NCI-H1092 treated with DMSO at 0.1 percent for 48 hours (cell line): ENCODE measurements around the gene B4GALT5.

Source experiments
- DNase-seq: peaks from one replicate; lab custom pipeline; 2025; lab: John Stamatoyannopoulos, UW

B4GALT5 gene

DNA sequence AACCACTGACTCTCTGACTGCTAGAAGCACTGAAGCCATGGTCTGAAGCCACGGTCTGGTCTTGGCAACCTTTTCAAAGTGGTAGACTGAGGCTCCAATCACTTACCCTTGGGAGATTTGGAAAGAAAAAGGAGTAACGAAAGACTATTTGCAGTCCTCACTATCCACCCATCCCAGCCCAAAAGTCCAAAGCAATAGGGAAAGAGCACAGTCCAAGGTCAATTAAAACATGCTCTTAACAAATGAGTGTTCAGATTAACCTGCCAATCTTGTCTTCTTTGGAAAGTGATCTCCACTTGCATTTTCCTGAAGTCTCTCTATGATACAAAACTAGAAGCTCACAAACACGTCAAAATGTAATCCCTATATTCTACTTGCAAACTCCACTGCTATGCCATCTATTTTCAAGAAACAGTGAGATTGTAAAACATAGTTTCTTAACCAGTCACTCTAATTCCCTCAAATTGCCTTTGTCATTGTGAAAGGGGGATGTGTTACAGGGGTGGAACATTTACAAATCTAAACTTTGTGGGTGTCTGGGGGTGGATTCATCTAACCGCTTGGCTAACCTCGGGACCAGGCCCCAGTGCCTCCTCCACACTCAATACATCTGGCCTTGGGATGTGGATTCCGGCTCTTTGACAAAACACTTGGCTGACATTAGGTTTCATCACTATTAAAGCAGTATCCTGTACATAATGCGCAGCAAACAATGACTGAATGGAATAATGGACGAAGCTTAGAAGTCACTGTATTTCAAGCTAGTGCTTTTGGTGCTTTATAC is 56.4 kb downstream of the B4GALT5 start:
- no peak for DNase-seq

DNA sequence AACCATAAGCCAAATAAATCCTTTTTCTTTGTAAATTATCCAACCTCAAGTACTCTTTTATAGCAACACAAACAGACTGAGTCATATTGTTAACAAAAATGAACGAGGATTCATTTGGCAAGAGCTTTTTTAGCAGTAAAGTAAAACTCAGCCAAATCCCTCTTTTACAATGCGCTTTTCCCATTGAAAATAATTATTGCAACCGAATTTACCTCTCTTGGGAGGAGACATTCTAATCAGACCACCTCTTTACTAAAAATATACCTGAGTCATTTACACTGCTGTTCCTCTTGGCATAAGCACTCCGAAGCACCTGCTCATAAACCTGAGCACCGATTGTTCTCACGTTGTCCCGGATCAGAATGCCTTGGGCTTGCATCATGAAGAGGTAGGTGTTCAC is 57.4 kb downstream of the B4GALT5 start:
- DNase-seq, result no peak

DNA sequence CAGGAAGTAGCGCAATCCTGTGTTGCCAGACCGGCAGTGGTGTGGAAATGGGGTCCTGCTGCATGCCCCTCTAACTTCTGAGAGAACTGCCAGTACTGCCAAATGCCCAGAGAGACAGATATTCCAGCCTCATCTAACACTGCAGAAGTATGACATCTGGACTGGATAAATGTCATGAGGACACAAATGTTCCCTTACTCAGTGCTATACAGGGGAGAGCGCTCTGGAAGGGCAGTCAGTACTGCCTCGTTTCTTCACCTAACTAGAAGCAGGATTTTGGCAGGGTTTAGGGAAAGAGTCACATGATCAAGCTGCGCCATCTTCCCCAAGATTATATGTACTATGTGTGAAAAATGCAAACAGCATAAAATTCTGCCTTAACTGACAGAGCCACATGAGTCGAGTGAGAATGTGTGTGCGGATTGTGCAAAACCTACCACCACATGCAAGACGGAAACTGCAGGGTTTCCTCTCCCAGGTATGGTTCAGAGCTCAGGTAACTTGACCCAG is 59.7 kb downstream of the B4GALT5 start:
- no peak for DNase-seq

DNA sequence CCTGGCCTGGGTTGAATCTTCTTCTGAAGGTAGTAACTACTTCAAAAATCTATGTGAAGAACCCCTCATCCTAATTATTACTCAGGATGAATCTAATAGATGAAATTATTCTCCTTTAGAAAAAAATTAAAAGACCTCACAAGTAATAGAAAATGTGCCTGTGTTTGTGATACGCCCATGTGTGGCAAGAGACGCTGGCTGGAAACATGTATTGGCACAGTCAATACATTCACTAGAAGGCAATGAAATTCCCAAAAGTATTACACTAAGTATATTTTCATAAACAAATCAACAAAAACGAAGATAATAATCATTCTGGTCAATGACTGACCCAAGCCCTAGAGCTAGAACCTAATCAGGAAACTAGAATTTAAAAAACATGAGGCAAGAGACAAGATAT is 64.0 kb downstream of the B4GALT5 start:
- no peak for DNase-seq

DNA sequence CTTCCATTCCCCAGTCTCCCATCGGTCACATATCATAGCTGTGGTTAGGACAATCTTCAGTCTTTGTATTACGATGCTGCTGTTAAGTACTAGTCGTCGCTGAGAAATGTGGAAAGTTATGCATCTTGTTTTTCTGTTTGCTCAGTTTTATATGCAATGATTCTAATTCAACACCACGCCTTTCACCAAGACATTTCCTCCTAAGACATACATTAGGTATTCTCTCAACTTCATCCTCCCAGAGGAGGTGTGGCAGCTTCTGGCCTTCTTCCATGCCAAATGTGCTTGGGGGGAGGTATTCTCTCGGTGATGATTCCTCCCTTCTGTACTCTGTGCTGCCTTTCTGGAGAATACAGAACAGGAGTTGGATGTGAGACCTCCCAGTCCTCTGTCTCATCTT is 66.1 kb downstream of the B4GALT5 start:
- no peak for DNase-seq

DNA sequence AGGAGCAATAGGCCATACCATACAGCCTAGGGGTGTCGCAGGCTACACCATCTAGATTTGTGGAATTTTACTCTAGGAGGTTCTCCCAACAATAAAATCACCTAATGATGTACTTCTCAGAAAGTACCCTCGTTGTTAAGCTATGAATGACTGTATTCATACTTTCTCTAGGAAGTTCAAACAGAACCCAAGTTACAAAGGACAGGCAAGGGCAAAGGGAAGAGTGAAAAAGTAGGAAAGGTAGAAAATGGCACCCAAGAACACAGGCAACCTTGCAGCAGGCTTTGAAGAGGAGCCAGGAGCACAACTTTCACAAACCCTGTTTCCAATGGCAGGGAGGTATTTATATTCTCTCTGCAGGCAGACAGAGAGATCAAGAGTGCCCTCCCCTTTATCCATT is 67.2 kb downstream of the B4GALT5 start:
- no peak for DNase-seq

DNA sequence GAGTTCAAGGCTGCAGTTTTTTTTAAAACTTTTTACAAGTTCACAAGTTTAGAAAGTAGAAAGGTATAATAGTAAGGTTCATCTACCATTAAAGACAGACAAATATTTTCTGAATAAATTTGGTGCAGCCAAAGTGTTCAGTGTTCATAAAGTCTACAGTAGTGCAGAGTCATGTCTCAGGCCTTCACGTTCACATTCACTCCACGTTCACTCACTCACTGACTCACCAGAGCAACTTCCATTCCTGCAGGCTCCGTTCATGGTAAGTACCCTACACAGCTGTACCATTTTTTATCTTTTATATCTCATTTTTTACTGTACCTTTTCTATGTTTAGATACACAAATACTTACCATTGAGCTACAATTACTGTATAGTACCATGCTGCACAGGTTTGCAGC is 67.6 kb downstream of the B4GALT5 start:
- no peak for DNase-seq

DNA sequence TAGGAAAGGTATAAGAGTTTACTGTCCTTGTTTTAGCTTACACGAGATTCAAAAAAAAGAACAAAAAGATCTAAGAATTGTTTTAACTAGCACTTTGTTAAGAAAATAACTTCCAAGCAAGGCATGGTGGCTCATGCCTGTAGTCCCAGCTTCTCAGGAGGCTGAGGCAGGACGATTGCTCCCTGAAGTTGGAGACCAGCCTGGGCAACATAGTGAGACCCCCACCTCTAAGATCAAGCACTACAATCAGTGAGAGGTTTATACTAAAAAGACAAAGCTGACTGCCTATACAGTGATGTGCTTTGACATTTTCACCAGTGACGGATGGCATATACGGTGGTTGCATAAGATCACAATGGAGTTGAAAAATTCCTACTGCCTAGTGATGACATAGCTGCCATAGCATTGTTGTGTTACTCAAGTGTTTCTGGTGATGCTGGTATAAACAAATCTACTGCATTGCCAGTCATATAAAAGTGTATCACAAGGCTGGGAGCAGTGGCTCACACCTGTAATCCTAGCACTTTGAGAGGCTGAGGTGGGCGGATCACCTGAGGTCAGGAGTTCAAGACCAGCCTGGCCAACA is 68.6 kb downstream of the B4GALT5 start:
- no peak for DNase-seq

DNA sequence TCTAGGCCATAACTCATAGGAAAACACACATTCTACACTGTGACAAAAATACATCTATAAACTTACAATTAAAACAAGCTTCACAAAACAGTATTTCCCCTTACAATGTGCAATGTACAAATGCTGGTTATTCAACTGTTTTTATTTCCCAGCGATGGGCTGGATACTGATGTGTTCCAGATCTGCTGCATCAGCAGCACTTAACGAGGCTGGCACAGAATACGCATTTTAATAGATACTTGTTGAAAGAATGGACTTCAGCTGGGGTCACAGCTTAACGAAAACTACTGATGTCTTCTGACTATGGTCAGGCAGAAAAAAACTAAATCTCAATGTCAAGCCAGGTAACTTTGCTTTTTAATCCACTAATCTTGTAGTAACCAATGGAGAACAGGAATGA is 70.9 kb downstream of the B4GALT5 start:
- peak; percentile 35 for DNase-seq

DNA sequence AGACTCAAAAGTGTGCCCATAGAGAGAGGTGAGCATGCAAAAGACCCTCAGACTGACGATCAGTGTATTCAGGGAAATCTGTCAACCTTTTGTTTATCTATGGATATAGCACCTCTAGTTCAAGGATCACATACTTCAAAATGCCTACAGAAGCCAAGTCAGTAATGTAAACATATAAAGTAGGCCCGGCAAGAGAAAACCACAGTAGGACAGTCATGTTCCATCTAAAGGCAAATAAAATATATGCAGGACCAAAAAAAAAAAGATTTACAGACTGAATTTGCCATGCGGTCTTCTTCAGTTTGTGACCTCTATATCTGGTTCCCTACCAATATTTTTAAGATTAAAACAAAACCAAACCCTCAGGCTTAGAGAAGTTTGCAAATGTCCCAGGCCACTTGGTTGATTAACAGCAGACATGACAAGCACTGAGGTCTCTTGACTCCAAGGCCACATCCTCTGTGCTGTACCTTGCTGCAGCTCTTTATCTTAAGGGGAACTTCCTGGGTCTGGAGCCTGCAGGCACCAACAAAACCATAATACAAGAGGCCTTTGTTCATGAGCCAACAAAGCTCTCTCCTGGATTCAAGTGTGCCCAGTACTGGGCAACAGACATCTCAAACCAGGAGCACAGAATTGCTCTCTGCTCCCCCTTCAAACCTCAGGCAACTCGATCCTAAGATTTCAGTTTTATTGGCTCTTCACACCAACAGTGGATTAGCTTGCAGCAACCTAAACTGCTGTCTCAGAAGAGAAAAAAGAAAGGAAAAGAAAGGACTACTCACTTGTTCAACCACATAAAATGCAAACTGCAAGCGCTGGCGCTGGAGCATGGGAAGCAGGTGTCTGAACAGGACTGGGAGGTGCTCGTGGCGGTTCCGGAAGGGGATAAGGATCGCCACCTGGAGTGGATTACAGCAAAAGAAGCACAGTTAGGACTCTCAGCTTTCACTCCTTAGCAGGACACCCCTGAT is 71.7 kb downstream of the B4GALT5 start:
- peak; percentile 90 for DNase-seq

DNA sequence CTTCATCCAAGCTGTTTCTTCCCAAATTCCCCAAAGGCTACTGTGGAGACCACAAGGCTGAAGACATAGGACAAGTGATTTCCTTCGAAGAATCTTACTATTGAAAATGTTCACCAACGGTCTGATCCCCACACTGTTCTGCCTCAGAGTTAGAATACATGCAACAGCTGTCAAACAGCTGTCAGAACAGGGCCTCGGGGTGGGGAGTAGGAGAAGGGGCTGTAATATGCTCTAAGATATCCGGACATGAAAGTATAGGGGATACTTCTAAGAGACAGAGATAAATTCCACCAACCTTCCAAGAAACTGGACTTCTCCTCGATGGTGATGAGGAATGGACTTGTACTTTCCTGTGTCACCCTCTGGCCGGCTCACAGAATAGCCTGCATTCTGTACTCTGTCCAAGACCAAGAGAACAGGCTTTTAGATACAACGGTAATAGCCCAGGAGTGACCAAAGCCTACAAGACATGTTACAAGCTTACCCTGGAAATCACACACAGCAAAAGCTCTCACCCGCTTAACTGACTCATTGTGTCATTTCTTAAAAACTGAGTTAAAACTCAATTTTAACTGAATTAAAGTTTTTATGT is 76.5 kb downstream of the B4GALT5 start:
- no peak for DNase-seq

DNA sequence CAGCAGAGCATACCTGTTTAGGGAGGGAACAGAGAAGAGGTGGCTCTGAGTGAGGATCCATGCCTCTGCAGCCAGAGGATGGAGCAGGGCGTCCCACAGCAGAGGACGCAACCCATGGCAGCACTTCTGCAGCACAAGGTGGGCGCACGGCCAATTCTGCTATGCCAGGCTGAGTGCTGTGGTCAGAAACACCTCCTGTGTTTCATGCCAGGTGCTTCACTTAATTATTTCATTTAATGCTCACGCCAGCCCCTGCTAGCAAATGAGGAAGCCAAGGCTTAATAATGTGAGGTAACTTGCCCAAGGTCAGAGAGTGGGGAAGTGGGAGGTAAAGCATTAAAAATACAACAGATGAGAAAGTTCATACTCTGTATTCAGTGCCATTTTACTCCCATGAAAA is 77.2 kb downstream of the B4GALT5 start:
- peak; percentile 79 for DNase-seq

DNA sequence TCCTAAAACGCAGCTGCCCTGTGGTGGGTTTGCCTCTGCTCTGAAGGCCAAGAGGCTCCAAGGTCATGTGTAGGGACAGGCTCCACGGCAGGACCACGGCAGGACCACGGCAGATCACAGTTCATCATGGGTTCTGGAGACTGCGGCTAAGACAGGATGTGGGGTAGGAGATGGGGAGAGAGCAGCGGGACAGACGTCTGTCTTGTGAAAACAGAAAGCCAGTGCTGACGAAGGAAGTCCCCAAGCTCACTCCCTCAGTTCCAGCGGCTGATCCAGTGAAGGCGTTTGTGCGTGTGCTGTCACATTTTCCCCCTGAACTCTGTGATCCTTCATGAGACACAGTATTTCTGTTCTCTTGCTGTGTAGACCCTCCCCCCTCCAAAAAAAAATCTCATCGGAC is 77.8 kb downstream of the B4GALT5 start:
- DNase-seq, result no peak

DNA sequence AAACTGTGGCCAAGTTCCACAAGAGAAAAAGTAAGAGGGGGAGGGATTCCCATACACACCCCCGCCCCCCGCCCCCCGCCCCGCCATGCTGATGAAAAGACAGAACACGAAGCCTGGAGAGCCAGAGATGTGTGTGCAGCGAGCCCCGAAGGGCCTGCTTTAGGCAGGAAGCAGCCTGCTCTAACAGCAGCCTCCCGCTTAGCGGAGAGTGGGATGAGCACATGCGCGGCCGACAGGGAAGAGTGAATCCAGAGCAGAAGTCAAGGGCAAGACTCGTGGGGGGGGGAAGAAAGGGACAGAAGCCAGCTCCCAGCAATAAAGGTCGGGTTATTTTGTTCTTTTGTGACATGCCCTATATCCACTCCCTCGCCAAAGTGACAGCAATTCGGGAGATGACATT is 78.5 kb downstream of the B4GALT5 start:
- no peak for DNase-seq

DNA sequence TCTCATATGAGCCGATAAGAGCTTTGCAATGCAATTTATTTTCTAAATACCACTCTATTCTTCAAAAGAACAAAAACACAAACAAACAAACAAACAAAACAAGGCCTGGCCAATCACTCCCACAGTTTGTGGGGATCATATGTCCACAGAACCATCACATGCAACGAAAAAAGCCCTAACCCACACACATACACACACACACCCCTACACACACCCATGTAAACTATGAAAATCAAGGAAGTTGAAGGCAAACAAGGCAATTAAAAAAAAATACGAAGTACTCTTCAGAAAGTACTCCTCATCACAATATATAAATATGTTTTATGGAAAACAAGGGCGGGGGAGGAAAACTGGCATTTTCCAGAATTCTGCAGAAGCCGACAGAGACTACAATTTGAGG is 79.6 kb downstream of the B4GALT5 start:
- no peak for DNase-seq

DNA sequence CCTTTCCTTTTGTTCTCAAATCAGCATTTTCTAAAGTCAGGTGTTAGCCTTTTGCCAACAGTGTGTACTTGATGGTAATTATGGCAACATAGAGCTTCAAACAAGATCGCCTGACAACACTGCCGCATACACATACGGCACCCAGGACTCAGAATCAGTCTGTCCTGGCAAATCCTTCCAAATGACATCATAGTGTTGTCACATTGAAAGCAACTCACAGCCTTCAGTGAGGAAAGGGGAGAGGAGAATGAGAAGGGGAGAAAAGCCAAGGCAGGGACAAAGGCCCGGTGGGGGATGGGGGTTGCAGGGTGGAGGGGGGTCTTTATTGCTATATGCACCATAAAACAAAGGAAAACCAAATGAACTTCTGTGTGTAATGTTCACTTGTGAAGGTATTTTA is 80.0 kb downstream of the B4GALT5 start:
- DNase-seq, result no peak

DNA sequence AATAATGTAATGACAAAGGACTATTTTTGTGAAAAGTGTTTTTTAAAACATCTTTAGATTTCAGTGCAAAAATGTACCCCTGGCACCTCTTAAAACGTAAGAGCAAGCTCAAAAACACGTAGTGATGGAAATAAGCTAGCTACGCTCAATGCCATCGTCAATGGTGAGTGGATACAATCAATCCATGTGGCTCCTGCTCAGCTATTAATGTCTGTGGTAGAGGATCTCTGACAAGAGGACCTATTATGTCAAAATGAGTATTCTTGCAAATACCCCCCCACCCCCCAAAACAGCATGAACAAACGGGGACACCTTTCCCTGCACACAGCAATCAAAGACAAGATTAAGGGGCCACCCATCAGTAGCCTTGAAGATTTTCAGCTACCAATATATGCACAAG is 80.7 kb downstream of the B4GALT5 start:
- no peak for DNase-seq

DNA sequence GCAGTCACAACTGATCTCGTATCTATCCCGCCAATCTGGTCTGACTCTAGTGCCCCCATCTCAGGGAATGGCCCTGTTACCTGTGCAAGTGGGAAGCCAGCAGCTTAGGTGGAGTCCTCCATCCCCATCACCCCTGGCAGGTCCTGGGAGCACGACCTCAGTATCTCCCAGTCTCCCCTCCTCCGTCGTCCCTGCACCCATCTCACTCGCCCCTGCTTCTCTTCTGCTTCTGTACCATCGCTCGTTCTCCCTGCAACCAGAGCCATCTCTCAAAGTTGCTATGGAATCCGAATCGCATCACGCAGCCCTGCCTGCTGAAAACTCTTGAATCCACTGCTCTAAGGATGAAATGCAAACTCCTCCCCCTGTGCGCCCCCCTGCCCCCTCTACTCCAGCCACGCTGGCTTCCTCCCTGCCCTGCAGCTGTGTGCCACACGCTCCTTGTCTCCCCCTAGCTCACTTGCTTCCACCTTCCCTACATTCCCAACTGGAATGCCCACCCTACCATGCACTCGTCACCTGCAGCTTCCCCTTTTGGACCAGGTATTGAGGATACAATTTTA is 81.7 kb downstream of the B4GALT5 start:
- no peak for DNase-seq

DNA sequence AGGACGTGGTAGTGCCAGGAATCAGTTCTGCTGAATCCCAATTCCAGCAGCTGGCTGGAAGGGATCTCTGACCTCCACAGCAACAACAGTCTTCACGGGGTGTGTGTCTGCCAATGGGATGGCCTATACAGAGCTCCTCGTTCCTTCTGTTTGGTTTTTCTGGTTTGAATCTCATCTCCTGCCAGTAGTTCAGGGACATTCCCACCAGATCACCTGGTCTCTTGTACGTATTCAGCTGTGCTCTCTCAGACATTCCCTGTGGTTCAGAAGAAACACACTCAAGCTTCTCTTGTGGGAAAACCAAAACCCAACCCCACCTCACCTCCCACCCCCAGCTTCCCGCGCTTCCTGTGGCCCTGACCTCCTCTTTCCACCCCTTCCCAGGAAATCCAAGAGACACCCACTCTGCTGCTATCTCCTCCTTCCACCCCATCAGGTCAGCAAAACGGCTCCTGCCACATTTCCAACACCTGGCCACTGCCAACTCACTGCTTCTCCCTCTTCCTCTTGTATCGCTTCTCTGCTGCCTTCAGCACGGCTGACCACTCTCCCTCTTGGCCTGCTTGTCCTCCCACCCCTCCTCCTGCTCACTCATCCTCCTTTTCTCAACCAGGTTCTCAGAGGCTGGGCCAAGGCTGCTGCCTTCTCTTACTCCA is 82.5 kb downstream of the B4GALT5 start:
- DNase-seq, result no peak

DNA sequence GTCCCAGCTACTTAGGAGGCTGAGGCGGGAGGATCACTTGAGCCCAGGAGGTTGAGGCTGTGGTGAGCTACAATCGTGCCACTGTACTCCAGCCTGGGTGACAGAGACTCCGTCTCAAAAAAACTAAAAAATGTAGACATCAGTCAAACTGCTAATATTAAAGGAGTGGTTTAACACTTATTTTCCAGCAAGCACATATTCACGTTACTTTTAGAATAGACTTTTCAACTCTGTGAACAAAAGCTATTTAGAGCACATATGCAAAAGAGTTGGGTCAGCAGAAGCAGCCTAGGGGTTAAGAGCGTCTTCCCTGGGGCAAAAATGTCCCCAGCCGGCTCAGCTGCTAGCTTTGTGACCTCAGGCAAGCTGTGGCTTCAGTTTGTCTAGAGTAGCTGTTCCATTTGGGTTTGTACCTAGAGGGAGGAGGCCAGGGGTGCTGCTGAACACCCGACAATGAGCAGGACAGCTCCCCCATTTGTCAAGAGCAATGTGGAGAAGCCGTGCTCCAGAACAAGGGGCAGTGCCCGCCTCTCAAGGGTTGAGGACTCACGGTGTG is 83.2 kb downstream of the B4GALT5 start:
- DNase-seq, result no peak

DNA sequence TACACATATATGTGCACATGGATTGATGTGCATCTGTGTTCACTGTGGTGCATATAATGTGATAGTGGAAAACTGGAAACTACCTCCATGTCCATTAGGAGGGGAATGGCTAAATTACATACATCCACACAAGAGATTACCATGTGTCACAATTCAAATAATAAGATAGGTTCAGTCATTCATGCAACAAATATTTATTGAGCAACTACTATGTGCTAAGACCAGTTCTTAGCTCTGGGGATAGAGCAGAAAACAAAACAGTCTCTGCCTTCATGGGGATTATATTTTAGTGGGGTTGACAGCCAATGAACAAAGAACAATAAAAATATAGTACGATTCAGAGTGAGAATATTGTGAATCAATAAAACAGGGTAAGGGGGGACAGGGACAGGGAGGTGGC is 84.1 kb downstream of the B4GALT5 start:
- DNase-seq, result no peak
